Subcutaneous adipose tissue (tissue), 4 donors: ENCODE results near the gene KIF3C. TPM values are rescaled to one million over a fixed set of nuclear protein-coding genes. Genes with fewer than 3 reads are reported as not detected.

Experiments used
- CTCF ChIP-seq: fragments of 450-650 bp; IDR thresholded peaks from one replicate; pipeline ENCODE4 v1.5.1; 2016; ENCODE audit warnings: low read depth, mild to moderate bottlenecking, control low read depth, antibody characterized with exemption, moderate library complexity
- total RNA-seq, 4 donors: library from RNA; depleted of rRNA; stranded (reverse); fragments of >200 nt; gene quantifications; one replicate each; pipeline ENCODE4 v1.1.0, GENCODE V29; 2016

KIF3C gene
- total RNA-seq, 4 donors from 2014 or later, result 1.8 to 5.8 (median 3.0) TPM

DNA sequence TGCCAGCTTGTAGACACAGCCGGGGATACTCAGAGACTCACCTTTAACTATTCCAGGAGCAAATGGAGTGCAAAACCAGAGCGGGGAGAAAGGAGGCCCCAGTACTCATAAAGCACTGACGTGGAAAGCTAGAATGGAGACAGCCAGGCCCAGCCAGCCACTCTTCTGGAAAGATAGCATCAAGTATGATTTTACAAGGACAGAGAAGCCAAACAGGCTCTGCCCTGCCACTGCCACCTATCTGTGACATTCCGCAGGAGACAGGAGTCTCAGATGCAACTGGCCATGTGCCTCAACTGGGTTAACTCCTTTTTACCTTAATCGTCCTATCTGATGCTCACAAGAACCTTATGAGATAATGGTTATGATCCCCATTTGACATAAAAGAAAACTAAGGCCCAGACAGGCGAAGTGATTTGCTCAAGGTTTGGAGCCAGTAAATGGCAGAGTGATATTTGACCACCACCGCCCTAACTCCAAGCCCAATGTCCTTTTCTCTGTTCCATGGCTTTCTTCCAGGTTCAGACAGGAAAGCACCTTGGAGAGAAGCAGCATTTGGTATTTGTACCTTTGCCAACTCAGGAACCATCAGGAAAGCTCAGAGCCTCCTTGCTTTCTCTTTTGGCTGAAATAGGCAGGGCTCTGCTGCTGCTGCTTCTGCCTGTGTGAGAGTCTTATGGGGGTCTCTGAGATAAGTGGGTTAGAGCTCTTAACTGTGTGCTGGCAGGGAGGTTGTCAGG is 15.6 kb downstream of the KIF3C start:
- TF ChIP-seq CTCF, result no peak

- TF ChIP-seq CTCF, result no peak
Measured at GRCh38 chr2:25964891-25965290, 17.4 kb downstream of the KIF3C start.

GRCh38 chr2:25960920-25961319 is 21.4 kb downstream of the KIF3C start:
- TF ChIP-seq CTCF, result no peak

- no peak for TF ChIP-seq CTCF
Measured at GRCh38 chr2:25960396-25960795, 21.9 kb downstream of the KIF3C start.

- no peak for TF ChIP-seq CTCF
Measured at GRCh38 chr2:25957743-25958142, 24.6 kb downstream of the KIF3C start.

- no peak for TF ChIP-seq CTCF
Measured at GRCh38 chr2:25955869-25956535, 26.3 kb downstream of the KIF3C start.

GRCh38 chr2:25955036-25955435 is 27.3 kb downstream of the KIF3C start:
- TF ChIP-seq CTCF, result no peak
